ENCODE measurements around the gene LSR. TPM values are rescaled to one million over a fixed set of nuclear protein-coding genes. Genes with fewer than 3 reads are reported as not detected.

LSR gene
- total and polyA plus RNA-seq, 12 donors, result 3.2 to 10.4 (median 5.2) TPM

- Histone ChIP-seq H3K36me3 (no peaks in the 10 kb centered on the region), H3K4me1 (peaks cover 0 to 6% (median 0%) of the 10 kb centered on the region in 9 donors), H3K27me3 (peaks cover 0 to 64% (median 31%) of the 10 kb centered on the region in 7 donors), H3K9me3 (no peaks in the 10 kb centered on the region), H3K4me3 (no peak overlapping the region), H3K27ac (no peak overlapping the region)
- whole genome bisulfite sequencing, 2 donors, result 66 to 70% methylated on average over 3 of the region's 3 CpGs
- intact Hi-C loops (cut with DNase I), result no loop called here
- DNase-seq (no peak), ATAC-seq (no peak)
- TF ChIP-seq CTCF (IDR thresholded peaks at IDR 0.05), result no peak
Measured at GRCh38 chr19:35294328-35294727, 45.5 kb downstream of the LSR start.

- intact Hi-C loops (cut with DNase I), result no loop called here
- WGBS, 2 donors, result 52 to 61% methylated on average over 25 of the region's 25 CpGs
- peaks cover 0 to 6% (median 0%) of the 10 kb centered on the region in 9 donors for H3K4me1 ChIP-seq
- no peaks in the 10 kb centered on the region for H3K9me3 ChIP-seq
- DNase-seq (no peak), ATAC-seq (no peak)
- no peak overlapping the region for H3K4me3 ChIP-seq
- H3K27ac ChIP-seq, result no peak overlapping the region
- H3K36me3 ChIP-seq, result no peaks in the 10 kb centered on the region
- no peak for TF ChIP-seq CTCF (IDR thresholded peaks at IDR 0.05)
- H3K27me3 ChIP-seq, result peaks cover 0 to 70% (median 38%) of the 10 kb centered on the region in 7 donors
Measured at GRCh38 chr19:35294859-35295791, 46.3 kb downstream of the LSR start.

GRCh38 chr19:35295792-35296462 is 47.1 kb downstream of the LSR start:
- no peak overlapping the region for H3K4me3 ChIP-seq
- no peak overlapping the region for H3K27ac ChIP-seq
- intact Hi-C loops (cut with DNase I), result no loop called here
- TF ChIP-seq CTCF (IDR thresholded peaks at IDR 0.05), result no peak
- WGBS, 2 donors, result 44% methylated on average over 24 of the region's 24 CpGs
- H3K36me3 ChIP-seq, result no peaks in the 10 kb centered on the region
- DNase-seq (no peak), ATAC-seq (no peak)
- H3K9me3 ChIP-seq, result no peaks in the 10 kb centered on the region
- H3K27me3 ChIP-seq, result peaks cover 0 to 73% (median 44%) of the 10 kb centered on the region in 7 donors
- peaks cover 0 to 6% (median 0%) of the 10 kb centered on the region in 9 donors for H3K4me1 ChIP-seq

GRCh38 chr19:35296644-35297514 is 48.1 kb downstream of the LSR start:
- Histone ChIP-seq H3K4me1 (peaks cover 0 to 6% (median 0%) of the 10 kb centered on the region in 9 donors), H3K27ac (no peak overlapping the region), H3K4me3 (no peak overlapping the region), H3K9me3 (no peaks in the 10 kb centered on the region), H3K27me3 (peaks cover 0 to 67% (median 41%) of the 10 kb centered on the region in 7 donors), H3K36me3 (no peaks in the 10 kb centered on the region)
- intact Hi-C loops (cut with DNase I), result no loop called here
- ATAC-seq, result no peak
- WGBS, 2 donors, result 93 to 95% methylated on average over 7 of the region's 7 CpGs
- DNase-seq, result no peak
- TF ChIP-seq CTCF (IDR thresholded peaks at IDR 0.05), result no peak

Data from heart right ventricle (tissue), 16 donors.